HG02885 (cell line): Measurements from ENCODE around the gene ABITRAM.
A peak's percentile ranks its signal among the peaks of the same experiment; 100 is the strongest.
"Not testable (repeated sequence)": the region's sequence is repeated elsewhere in the genome, so short reads cannot be mapped to it uniquely, and the experiment has no call there.

Experiments used
- ATAC-seq: cut with Tn5 transposase; IDR thresholded peaks from one replicate; pipeline ENCODE4 v1.9.1; 2021; ENCODE audit warnings: mild to moderate bottlenecking; ENCODE audit not compliant: unreplicated experiment, poor library complexity

The ABITRAM gene, protein sequence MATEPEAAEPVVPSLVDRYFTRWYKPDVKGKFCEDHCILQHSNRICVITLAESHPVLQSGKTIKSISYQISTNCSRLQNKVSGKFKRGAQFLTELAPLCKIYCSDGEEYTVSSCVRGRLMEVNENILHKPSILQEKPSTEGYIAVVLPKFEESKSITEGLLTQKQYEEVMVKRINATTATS

DNA sequence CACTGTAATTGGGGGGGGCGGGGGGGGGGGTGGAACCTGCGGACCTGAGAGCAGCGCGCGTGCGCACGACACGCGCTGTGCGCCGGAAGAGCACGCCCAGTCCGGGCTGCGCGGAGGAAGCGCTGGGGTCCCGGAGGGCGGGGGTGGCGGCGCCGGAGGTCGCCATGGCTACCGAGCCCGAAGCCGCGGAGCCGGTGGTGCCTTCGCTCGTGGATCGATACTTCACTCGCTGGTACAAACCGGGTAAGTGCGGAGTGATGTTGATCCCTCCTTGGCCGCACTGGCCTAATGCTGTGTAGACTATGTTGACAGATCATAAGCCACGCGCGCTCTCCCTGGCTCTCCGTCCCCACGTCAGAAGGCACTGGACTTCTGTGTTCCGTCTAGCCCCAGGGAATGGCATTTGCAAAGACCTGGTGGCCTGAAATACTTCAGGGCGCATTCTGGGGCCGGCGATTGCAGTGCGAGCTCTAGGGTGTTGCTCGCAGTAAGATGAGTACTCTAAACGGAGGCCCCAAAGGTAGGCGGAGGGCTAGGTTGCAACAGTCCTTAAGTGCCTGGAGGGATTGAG lies at the start of gene ABITRAM:
Gene ABITRAM, plus strand, starts transcription at position 78 of the 571 bp plus-strand sequence. Its CDS starts 87 bp downstream, at position 165.
- peak; percentile 82 for ATAC-seq

DNA sequence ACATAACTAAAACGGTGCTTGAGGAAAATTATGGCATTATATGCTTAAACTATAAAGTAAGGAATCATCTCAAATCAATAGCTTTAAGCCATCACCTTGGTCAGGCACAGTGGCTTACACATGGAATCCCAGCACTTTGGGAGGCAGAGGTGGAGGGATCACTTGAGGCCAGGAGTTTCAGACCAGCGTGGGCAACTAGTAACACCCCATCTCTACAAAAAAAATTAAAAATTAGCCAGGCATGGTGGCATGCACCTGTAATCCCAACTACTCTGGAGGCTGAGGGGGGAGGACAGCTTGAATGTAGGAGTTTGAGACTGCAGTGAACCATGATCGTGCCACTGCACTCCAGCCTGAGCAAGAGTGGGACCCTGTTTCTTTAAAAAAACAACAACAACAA lies 49.5 kb upstream of the ABITRAM start:
- no peak for ATAC-seq

DNA sequence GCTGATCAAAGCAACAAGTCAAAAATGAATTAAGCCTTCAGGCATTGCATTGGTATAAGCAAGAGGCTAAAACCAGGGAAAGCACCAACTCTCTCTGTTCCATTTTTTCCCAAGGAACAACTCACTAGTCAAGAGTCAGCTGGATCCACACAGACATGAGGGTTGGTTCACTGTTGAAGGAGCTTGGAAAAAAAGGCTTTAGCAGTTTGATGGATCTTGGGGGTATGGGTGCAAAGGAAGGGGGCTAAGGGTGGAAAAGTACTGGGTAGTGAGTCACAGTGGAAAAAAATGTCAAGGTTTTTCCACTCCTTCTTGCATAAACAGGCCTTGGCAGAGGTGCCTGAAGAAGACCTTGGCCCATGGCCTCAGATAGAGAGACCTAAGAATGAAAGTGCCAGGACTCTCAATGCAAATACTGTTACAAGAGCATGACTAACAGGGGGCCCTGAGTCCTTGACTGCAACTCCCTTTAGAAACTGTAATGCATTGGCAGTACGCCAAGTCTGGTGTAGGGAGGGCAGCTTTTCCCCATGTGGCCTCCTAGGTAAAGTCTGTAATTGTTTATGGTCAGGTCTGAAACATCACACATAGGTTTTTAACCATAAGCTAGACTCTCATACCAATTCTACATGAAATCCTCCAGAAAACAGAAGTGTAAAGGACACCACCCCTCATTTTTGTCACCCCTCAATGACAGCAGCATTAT lies 48.4 kb upstream of the ABITRAM start:
- peak; percentile 99 for ATAC-seq

DNA sequence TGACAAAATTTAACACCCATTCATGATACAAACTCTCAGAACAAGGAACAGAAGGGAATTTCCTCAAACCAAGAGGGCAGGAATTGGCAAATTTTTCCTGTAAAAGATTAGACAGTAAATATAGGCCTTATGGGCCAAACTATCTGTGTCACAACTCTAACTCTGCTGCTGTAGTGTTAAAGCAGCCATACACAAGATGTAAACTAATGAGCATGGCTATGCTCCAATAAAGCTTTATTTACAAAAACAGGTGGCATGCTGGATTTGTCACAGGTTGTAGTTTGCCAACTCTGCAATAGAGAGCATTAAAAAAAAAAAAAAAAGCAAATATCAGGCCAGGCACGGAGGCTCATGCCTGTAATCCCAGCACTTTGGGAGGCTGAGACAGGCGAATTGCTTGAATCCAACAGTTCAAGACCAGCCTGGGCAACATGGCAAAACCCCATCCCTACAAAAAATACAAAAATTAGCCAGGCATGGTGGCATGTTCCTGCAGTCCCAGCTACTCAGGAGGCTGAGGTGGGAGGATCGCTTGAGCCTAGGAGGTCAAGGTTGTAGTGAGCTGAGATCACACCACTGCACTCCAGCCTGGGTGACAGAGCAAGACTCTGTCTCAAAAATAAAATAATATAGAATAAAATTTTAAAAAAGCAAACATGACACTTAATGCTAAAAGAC lies 47.5 kb upstream of the ABITRAM start:
- ATAC-seq = not testable (repeated sequence)

DNA sequence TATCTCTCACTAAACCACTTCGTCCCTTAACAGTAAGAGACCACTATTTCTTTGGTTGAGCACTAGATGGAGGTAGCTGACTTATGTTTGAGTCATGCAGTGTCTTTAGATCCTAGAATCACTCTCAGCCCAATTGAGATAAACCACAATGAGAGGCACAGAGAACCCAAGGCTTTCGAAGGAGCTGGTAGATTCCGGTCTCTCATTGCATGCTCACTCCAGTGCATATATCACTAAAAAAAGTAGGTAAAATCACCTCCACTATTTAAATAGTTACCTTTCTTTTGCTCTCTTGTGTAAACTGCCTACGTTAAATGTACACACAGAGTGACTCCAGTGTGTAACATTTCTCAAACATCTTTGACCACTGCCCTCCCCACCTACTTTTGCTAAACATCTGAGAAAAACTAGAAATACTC lies 44.5 kb upstream of the ABITRAM start:
- no peak for ATAC-seq

DNA sequence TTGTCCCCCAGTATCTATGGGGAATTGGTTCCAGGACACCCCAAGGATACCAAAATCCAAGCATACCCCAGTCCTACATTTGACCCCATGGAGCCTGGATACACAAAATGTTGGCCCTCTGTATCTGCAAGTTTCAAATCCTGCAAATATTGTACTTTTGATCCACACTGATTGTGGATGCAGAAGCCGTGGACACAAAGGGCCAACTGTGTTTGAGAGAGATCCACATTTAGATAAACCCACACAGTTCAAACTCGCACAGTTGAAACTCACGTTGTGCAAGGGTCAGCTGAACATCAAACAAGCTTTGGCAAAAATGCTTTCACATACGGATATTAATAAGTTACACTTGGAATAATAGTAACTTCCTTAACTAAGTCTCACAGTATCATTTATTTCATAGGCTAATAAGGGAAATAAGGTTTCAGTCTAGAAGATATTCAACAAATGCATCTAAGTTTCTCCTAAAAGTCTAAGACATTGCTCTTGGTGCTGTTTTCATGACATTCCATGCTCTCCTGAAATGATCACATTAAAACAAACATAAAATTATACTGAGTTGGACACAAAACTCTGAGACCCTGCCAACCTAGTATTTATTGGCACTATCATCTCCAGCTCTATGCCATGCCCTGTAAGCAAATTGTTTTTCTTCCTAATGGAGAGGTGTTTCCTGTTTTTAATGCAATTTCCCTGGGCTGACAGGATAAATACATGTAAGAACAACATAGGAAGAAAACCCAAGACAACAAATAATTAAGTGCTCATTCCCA lies 39.8 kb upstream of the ABITRAM start:
- ATAC-seq = no peak

DNA sequence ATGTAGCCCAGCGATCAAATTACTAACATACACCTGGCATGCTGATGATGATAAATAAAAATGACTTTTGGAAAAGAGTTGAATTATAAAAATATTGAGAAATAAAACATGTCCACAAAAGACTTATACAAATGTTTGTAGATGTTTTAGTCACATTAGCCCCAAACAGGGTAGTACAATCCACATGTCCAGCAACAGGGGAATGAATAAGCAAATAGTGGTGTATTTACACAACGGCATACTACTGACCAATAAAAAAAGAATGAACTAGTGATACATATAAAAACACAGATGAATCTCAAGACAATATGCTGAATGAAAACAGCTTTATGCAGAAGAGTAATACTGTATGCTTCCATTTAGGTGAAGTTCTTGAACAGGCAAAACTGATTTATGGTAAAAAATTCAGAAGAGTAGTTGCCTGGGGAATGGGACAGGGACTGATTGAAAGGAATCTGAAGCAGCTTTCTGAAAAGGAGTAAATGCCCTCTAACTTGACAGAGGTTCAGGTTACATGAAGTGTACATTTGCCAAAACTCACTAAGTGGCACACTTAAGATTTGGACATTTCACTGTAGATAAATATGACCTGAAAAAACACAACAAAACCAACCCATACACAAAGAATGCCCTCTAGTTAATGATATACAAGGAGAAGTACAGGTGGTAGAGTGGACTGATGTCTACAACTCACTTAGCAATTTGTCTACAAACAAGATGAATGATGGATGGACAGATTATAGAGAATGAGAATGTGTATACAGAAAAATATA lies 36.7 kb upstream of the ABITRAM start:
- ATAC-seq = no peak

DNA sequence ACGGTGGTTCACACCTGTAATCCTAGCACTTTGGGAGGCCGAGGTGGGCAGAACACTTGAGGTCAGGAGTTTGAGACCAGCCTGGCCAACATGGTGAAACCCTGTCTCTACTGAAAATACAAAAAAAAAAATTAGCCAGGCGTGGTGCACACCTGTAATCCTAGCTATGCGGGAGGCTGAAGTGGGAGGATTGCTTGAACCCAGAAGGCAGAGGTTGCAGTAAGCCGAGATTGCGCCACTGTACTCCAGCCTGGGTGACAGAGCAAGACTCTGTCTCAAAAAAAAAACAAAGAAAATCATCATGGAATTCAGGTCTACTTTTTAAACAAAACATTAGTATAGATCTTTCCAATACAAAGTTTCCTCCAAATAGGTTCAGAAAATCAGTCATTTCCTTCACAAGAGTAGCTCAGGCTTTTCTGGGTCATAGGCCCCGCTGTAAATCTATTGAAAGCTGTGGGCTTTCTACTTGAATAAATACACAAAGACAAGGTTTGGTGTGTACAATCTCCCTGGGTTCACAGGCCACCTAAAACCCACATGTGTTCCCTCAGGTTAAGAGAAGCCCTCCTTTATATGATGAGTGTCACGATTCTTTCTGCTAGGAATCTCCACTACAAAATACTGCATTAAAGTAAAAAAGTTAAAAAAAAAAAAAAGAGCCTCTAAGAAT lies 35.0 kb upstream of the ABITRAM start:
- not testable (repeated sequence) for ATAC-seq

DNA sequence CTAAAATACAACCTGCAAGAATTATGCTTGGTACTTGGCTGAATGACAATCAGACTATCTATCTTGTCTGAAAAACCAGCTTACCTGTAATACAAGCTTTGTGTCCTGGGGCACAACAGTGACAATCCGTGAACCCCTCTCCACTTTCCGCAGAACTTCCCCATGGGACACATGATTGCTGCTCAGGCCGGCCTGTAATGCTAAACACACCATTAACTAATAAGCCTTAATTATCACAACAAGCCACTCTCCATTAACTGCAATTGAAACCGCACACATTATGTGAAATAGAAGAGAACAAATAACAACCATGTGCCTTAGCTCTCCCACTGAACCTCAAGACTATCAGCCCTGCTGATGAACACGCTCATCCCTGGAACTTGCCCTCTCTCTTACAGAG lies 34.0 kb upstream of the ABITRAM start:
- no peak for ATAC-seq

DNA sequence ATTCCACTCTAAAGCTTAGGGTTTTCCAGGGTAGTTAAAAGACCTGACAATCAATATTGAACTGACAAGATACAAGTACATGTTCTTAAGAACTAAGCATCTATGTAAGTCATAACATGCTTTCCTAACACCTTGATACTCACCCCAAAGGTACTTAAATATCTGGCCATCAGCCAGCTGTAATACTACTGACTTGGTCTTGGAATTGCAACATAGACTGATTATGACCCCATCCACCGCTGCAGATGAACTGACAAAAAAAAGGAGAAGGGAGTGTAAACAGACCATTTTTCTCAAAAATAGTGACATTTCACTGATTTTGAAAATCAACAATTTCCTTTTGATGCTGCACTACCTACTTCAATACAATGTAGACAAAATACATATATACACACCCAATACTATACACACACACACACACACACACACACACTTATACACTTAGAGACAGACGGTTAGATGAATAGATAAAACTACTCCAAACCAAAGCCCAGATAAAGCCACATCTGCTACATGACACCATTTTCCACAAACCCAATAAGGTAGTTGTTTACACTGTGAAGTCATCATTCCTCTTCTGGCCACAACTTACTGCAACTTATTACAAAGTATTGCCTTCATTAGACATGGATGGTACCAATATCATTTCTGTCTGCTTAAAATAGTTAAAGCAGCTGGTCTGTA lies 30.6 kb upstream of the ABITRAM start:
- no peak for ATAC-seq

DNA sequence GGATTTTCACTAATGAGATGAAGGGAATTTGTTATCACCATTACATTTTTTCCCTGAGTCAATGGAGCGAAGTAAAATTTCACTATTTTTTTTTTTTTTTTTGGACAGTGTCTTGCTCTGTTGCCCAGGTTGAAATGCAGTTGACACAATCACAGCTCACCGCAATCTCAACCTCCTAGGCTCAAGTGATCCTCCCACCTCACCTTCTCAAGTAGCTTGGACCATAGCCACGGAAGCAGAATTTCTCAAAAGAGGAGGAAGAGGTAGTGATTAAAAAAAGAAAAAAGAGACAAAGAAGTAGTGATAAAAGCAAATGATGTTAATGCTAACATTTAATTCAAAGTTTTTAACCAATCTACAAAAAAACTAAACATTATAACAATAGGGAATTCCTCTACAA lies 30.0 kb upstream of the ABITRAM start:
- ATAC-seq = no peak

DNA sequence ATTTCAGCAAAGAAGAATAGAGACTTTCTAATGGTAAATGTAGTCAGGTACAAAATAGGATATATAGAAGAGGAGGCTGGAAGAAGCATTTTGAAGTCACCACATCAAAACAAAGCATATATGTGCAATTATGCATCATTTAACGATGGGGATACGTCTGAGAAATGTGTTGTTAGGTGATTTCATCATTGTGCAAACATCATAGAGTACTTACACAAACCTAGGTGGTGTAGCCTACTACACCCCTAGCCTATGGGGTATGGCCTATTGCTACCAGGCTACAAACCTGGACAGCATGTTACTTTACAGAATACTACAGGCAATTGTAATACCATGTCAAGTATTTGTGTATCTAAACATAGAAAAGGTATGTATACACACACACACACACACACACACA lies 28.7 kb upstream of the ABITRAM start:
- no peak for ATAC-seq

DNA sequence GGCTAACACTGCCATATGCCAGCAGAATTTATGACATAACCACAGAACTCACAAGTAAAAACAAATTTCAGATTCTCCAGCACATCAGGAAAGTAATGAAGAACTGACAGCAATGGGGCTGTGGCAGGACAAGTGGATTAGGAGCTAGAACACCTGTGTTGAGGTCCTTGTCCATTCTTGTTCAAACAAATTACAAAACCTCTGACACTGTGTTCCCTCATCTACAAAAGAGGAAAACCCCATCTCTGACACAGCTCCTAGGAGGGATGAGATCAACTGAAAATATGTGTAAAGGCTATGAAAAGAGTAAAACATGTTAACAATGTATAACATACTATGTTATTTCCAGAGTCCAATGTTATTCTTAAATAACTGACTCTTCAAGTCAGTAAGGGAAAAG lies 23.8 kb upstream of the ABITRAM start:
- ATAC-seq = no peak

DNA sequence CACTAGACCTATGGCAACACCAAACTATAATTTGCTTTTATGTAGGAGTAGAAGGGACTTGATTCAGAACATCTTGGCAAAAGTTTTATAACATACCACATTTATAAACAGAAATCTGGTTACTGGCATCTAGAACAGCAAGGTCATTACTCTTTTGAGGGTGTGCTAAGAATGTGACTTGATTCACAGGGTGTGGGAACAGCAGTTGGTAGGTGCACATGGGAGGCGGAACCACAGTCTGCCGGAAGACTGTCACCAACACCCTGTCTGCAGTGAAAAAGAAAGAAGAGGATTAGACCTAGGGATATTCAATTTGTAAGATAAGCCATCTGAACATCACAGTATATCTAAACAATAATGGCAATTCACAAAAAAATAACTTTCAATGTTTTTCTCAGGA lies 23.3 kb upstream of the ABITRAM start:
- ATAC-seq = no peak

DNA sequence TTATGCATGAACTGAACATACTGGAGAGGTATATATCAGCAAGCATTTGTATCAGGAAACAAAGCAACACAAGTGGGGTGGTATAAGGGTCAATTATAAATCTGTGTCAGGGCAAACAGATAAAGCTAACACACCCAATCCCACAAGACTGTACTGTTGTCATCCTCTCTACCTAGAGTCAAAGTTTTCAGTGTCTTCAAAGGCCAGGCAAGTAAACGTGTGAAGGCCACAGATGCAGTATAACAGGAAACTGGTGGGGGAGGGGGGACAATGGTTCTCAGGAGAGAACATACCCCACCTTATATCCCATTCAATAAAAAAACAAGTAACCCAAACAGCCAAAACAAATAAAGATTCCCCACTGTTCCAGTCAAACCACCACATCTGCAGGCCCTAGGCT lies 22.4 kb upstream of the ABITRAM start:
- ATAC-seq = no peak

DNA sequence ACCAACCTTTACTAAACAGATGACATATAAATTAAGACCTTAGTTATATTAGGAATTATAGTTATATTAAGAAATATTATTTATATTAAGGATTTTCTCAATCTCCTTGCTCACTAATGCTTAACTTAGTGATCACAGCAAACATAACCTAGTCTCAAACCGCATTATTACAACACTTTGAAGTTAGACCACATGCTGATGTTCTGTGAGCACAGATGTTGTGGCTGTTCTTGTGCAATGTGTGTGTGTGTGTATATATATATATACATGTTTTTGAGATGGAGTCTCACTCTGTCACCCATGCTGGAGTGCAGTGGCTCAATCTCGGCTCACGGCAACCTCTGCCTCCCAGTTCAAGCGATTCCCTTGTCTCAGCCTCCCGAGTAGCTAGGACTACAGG lies 20.8 kb upstream of the ABITRAM start:
- ATAC-seq = no peak

DNA sequence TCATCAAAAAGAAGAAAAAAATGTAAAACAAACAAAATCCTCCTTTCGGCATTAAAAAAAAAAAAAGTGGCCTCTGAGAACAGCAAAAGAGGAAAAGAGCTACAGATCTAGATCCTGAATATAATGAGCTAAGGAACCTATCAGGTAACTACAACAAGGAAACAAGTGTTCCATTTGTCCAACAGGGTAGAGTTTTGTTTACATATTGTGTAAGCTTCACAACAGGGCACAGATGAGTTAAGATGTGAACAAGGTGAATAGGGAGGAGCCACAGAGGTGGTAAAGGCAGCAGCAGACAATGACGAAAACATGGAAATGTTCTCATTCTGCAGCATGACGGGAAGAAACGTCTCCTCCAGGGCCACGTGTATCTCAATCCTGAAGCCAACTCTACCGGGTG lies 14.7 kb upstream of the ABITRAM start:
- ATAC-seq = no peak

DNA sequence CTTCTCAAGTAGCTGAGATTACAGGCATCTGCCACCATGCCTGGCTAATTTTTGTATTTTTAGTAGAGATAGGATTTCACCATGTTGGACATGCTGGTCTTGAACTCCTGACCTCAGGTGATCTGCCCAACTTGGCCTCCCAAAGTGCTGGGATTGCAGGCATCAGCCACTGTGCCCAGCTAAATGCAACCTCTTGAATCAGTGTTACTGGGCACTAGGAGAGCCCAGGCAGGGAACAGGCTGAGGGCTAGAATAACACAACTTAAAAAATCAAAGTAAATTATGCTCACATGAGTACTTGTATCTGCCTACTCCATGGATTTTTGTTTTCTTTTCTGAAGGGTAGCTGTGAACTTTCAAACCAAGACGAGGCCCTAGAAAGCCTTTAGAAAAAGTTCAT lies 13.8 kb upstream of the ABITRAM start:
- not testable (repeated sequence) for ATAC-seq

DNA sequence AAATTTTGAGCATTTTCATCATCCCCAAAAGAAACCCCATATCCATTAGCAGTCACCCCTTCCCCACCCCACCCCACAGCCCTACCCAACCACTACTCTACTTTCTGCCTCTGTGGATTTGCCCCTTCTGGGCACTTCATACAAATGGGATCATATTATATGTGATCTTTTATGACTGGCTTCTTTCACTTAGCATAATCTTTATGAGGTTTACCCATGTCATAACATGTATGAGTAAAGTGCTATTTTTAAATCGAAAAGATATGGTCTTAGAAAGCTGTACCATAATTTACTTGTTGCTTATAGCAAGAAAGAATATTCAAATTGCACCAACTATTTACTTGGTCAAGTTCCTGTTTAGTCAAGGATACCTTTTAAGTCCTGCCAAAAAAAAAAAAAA lies 13.0 kb upstream of the ABITRAM start:
- no peak for ATAC-seq
